ENCODE data around the gene TNFSF13B.
A peak's percentile ranks its signal among the peaks of the same experiment; 100 is the strongest.
"Not testable (repeated sequence)": the region's sequence is repeated elsewhere in the genome, so short reads cannot be mapped to it uniquely, and the experiment has no call there.

Gene TNFSF13B

DNA sequence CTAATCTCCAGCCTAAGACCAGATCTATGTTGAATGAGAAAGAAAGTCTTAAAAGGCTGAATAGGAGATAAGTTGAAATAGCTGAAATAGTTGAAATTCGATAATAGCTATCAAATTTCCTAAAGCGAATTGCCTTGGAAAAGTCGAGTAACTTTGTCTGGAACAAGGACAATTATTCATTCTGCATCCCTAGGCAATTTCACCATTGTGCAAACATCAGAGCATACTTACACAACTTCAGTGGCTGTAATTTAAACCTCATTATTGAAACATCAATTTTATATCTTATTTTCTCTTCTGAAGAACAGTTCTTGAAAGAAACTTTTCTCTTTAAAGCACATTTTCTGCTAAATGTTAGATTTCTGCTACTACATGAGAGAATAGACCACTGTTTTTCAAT, 13.6 kb downstream of the TNFSF13B start:
- no peak for DNase-seq

GRCh38 chr13:108288741-108289140, 19.2 kb downstream of the TNFSF13B start:
- no peak for DNase-seq

GRCh38 chr13:108289819-108290218, 20.3 kb downstream of the TNFSF13B start:
- DNase-seq: no peak

DNA sequence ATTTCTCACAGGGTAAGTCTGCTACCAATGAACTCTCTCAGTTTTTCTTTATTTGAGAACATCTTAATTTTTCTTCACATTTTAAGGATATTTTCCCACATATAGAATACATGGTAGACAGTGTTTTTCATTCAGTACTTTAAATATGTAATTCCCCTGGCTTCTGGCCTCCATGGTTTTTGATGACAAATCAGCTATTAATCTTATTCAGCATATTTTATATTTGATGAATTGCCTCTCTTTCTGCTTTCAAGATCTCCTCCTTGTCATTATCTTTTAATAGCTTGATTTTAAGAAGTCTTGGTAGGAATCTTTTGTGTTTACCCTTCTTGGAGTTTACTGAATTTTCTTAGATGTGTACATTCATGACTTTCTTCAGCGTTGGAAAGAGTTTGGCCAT, 27.6 kb downstream of the TNFSF13B start:
- DNase-seq: no peak

DNA sequence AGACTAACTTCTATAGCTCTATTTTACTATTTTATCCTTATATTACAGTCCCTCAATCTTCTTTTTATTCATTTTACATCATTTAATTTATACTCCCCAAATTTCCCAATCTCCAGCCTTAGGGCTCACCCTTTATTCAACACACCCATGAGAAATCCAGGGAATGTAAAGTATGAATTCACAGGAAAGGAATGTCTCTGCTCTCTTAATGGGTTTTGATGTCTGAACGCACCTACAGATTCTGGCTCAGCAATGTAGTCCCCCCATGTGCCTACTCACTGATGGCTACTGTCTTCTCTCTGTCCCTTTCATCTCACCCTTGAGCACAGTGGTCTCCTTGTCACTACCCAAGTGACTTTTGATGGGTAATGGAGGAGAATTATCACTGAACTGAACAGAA, 32.8 kb downstream of the TNFSF13B start:
- DNase-seq: no peak

GRCh38 chr13:108304170-108305016, 34.9 kb downstream of the TNFSF13B start:
- no peak for DNase-seq

DNA sequence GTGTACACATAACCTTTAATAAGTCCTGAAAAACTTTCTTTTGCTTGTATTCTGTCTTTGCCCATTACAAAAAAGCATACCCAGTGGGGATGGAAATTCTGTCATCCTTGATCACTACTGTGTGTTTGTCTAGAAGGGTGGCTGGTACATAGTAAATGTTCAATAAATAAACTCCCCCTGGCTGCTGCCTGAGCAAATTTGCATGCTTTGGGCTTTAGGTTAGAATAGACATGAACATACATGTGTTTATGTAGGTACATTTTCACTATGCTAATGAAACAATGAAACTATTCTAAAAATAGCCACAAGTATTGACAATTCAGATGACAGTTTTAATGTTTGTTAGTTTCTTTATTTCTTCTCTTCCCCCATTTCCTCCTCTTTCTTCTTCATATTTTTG, 36.1 kb downstream of the TNFSF13B start:
- DNase-seq: no peak

DNA sequence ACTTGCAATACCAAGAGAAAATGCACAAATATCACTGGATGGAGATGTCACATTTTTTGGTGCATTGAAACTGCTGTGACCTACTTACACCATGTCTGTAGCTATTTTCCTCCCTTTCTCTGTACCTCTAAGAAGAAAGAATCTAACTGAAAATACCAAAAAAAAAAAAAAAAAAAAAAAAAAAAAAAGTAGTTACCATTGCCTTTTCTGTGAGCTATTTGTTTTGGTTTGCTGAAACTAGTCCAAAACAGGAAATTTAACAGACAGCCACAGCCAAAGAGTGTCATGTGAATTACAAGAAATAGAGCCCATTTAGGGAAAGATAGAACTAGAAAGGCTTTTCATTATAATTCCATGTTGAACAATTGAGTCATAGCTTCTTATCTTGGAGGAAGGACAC, 37.3 kb downstream of the TNFSF13B start:
- no peak for DNase-seq

DNA sequence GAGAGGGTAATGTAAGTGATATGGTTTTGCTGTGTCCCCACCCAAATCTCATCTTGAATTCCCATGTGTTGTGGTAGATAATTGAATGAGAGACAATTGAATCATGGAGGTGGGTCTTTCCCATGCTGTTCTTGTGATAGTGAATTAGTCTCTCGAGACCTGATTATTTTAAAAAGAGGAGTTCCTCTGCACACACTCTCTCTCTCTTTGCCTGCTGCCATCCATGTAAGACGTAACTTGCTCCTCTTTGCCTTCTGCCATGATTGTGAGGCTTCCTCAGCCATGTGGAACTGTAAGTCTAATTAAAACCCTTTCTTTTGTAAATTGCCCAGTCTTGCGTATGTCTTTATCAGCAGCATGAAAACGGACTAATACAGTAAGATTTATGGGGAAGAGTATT, 42.1 kb downstream of the TNFSF13B start:
- not testable (repeated sequence) for DNase-seq

DNA sequence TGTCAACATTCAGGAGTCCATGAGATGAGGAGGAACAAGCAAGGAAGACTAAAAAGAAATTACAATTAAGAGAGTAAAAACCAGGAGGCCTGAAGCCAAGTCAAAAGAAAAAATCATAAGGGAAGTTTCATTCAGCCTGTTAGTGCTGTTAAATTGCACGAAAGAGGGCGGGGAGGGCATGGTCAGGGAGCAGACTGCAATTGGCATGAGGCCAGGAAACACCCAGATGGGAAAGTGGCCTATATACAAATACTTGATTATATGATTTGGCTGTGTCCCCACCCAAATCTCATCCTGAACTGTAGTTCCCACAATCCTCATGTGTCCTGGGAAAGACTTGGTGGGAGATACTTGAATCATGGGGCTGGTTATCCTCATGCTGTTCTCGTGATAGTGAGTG, 43.9 kb downstream of the TNFSF13B start:
- DNase-seq: peak in 1 of 2 experiments; percentile 7

DNA sequence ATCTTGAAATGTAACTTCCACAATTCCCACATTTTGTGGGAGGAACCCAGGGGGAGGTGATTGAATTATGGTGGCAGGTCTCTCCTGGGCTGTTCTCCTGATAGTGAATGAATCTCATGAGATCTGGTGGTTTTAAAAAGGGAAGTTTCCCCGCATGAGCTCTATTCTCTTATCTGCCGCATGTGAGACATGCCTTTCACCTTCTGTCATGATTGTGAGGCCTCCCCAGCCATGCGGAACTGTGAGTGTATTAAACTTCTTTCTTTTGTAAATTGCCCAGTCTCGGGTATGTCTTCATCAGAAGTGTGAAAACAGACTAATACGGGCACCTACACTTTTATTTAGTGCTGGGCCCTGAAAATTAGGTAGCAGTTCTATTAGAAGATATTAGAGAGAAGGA, 45.8 kb downstream of the TNFSF13B start:
- DNase-seq: no peak

DNA sequence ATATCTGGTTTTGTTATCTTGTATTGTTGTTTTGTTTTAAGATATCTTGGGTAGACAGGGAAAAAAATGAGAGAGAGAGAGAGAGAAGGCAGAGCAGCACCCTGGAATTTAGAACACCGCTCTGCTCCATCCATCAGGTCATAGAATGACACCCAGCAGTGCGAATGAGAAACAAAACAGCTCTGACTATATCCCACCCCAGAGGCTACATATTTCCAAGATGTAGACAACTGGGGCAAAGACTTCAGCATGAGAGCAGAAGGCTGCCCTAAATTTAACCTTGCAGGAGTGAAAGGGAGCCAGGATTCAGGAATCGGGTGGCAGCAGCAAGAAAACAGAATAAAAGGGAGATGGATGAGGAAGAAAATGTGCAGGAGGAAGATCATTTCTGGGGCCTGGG, 46.5 kb downstream of the TNFSF13B start:
- DNase-seq: no peak

DNA sequence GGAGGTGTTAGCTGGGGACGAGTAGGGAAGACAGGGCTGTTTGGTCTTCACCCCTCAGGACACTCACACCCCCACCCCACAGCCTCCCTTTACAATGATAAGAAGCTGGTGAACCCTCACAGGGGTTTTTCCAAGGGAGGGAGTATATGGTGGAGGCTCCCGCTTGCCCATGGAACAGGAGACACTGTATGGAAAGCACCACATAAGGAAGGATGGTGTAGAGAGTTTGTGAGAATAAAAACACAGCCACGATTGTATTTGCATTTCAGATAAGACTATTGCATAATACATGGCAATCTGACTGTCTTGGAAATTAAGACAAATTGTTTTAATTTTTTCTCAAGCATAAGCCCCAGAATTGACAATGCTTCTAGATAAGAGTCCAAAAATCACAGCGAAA, 46.9 kb downstream of the TNFSF13B start:
- DNase-seq: no peak

- peak; percentile 33 to 57 for DNase-seq
Observed at GRCh38 chr13:108322206-108322824, 52.8 kb downstream of the TNFSF13B start.

DNA sequence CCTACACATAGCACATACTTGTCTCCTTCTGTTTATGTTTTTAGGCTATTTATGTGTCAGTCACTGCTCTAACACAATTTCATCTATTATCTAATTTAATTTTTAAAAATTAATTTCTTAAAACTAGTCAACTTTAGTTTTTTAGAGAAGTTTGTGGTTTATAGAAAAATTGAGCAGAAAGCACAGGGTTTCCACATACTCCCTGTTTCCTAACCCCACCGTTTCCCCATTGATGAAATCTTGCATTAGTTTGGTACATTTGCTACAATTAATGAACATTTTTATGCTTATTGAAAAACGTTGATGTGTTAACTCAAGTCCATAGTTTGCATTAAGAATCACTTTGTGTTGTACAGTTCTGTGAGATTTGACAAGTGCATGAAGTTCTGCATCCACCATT, 53.5 kb downstream of the TNFSF13B start:
- no peak for DNase-seq

GRCh38 chr13:108325863-108326262, 56.3 kb downstream of the TNFSF13B start:
- DNase-seq: no peak

DNA sequence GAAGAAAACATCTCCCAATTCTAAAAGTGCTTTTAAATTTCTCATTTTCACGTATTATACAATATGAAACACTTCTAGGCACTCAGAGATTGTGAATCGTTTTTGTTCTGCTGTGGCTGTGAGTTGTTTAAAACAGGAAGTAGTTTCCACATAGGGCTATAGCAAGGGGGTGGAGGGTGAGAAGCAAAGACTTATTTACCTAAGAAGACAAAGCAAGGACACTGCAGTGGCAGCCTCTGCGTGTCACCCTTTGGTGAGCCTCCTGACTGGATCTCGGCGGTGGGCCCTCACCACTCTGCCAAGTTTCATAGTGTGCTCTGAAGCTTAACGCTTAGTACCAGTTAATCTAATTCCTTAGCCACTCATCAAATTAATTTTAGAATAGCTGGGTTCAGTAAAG, 56.8 kb downstream of the TNFSF13B start:
- peak in 1 of 2 experiments; percentile 16 for DNase-seq

- no peak for DNase-seq
Observed at GRCh38 chr13:108328848-108329247, 59.3 kb downstream of the TNFSF13B start.

GRCh38 chr13:108332791-108333190, 63.3 kb downstream of the TNFSF13B start:
- DNase-seq: no peak

- peak; percentile 22 to 70 for DNase-seq
Observed at GRCh38 chr13:108342369-108343289, 73.1 kb downstream of the TNFSF13B start.

- DNase-seq: no peak
Observed at GRCh38 chr13:108345016-108345415, 75.5 kb downstream of the TNFSF13B start.

GRCh38 chr13:108346376-108346775, 76.9 kb downstream of the TNFSF13B start:
- peak in 1 of 2 experiments; percentile 7 for DNase-seq

- no peak for DNase-seq
Observed at GRCh38 chr13:108349269-108349668, 79.8 kb downstream of the TNFSF13B start.
